Astrocyte of the cerebellum (primary cell): ENCODE results near the gene KLHL10.

Source experiments
- DNase-seq: peaks from one replicate; pipeline ENCODE4 v3.0.0-alpha.2; 2011; ENCODE audit warnings: low read depth
- H3K4me3 ChIP-seq: 2 replicates; pipeline ENCODE4 v1.5.1; 2011; ENCODE audit warnings: mild to moderate bottlenecking, low read depth, low read length, moderate library complexity
- CTCF ChIP-seq: IDR thresholded peaks from 2 replicates; pipeline ENCODE4 v1.5.1; 2012; ENCODE audit warnings: low read length, low read depth, moderate library complexity, mild to moderate bottlenecking; ENCODE audit errors: missing control alignments
- in situ Hi-C: cut with HindIII; loops from 2 replicates; pipeline ENCODE4 v1.10.0; 2017; ENCODE audit warnings: low sequenced_read_pairs

The KLHL10 gene

GRCh38 chr17:41799366-41799765 lies 38.3 kb upstream of the KLHL10 start:
- in situ Hi-C loops: no loop called here
- TF ChIP-seq CTCF: no peak

GRCh38 chr17:41800601-41801373 lies 36.8 kb upstream of the KLHL10 start:
- TF ChIP-seq CTCF: no peak
- in situ Hi-C loops: loop anchor here (5.0 to 10.0 kb wide), 2 partner anchors 43 to 76 kb away; no protein-coding TSS in a partner anchor
- DNase-seq: no peak
- H3K4me3 ChIP-seq: no peak overlapping the region

More at GRCh38 chr17:41799366-41799765, 38.3 kb upstream of the KLHL10 start:
- H3K4me3 ChIP-seq: no peak overlapping the region
- no peak for DNase-seq

GRCh38 chr17:41801374-41802271 lies 36.0 kb upstream of the KLHL10 start:
- H3K4me3 ChIP-seq: no peak overlapping the region
- in situ Hi-C loops: loop anchor here (5.0 to 10.0 kb wide), 2 partner anchors 44 to 77 kb away; no protein-coding TSS in a partner anchor
- DNase-seq: peak; percentile 61
- peak; percentile 97 for TF ChIP-seq CTCF

GRCh38 chr17:41803049-41804020 lies 34.3 kb upstream of the KLHL10 start:
- no peak overlapping the region for H3K4me3 ChIP-seq
- in situ Hi-C loops: loop anchor here (5.0 to 10.0 kb wide), 2 partner anchors 46 to 79 kb away; no protein-coding TSS in a partner anchor
- no peak for DNase-seq
- TF ChIP-seq CTCF: no peak

- in situ Hi-C loops: loop anchor here (10.0 kb wide), 1 partner anchor 82 kb away; no protein-coding TSS in a partner anchor
- TF ChIP-seq CTCF: no peak
- no peak overlapping the region for H3K4me3 ChIP-seq
- no peak for DNase-seq
Measured at GRCh38 chr17:41806685-41807445, 30.8 kb upstream of the KLHL10 start.
